K562 (cell line): Measurements from ENCODE around the gene NTM. TPM values are rescaled to one million over a fixed set of nuclear protein-coding genes. Genes with fewer than 3 reads are reported as not detected.

ENCODE experiments used
- ATAC-seq: fragments of 200-7000 bp; cut with Tn5 transposase; 3 replicates; pipeline ENCODE4 v1.9.1; 2020; ENCODE audit warnings: moderate library complexity
- BruUV-seq: library from RNA; stranded (reverse); fragments of 400-500 nt; replicated peaks from 2 replicates; lab custom pipeline; 2021; lab: Mats Ljungman, UMichigan
- CTCF ChIA-PET: fragments of 300-600 bp; formaldehyde crosslinking; extraction: SDS; loops from one replicate; lab custom pipeline; 2021; ENCODE audit warnings: low intra/inter-chr PET ratio; lab: Yijun Ruan, JAX
- POLR2A ChIA-PET: fragments of 300-600, 350-650 bp; sonication (Branson Sonifier 250); formaldehyde crosslinking; extraction: SDS; loops from one replicate; lab custom pipeline; 2021; ENCODE audit warnings: antibody characterized with exemption, inconsistent platforms; lab: Yijun Ruan, JAX
- DNase-seq, 4 experiments: peaks; one replicate each; pipeline versions ENCODE4 v3.0.0 to v3.0.0-alpha.2; 2011 to 2018; ENCODE audit warnings: low spot score in 3 of 4, mixed read lengths in 3 of 4; ENCODE audit errors: extremely low read depth in 1 of 4
- FAIRE-seq: peaks from 2 replicates; lab custom pipeline; 2011; peaks lifted over from hg19 to GRCh38; lab: Jason Lieb, UNC
- H2AFZ ChIP-seq: 2 replicates; pipeline ENCODE4 v1.6.0; 2011; ENCODE audit warnings: low read depth, low read length, control low read depth, inconsistent platforms
- H3K27ac ChIP-seq: fragments of 200-600 bp; 3 replicates; pipeline ENCODE4 v1.8.0; 2011; ENCODE audit warnings: low read depth, mild to moderate bottlenecking, control low read depth, inconsistent platforms, low read length, moderate library complexity, mixed read lengths; ENCODE audit errors: extremely low read depth
- H3K27me3 ChIP-seq, 2 experiments: fragments of 300-600 bp in 1 of 2; 2 replicates in 1 of 2; 3 replicates in 1 of 2; pipeline versions ENCODE4 v1.6.0 to v1.8.0; 2011; ENCODE audit warnings: inconsistent platforms in 2 of 2, low read length in 2 of 2, mild to moderate bottlenecking in 1 of 2, mixed read lengths in 1 of 2, moderate library complexity in 1 of 2; ENCODE audit not compliant: control insufficient read depth in 2 of 2, insufficient read depth in 2 of 2
- H3K36me3 ChIP-seq: fragments of 300-600 bp; 3 replicates; pipeline ENCODE4 v1.8.0; 2011; ENCODE audit warnings: mild to moderate bottlenecking, low read length, inconsistent platforms; ENCODE audit not compliant: control insufficient read depth, insufficient read depth
- H3K4me1 ChIP-seq, 2 experiments: fragments of 200-600 bp in 1 of 2; replicated peaks in 1 of 2; 2 replicates in 1 of 2; 3 replicates in 1 of 2; pipeline versions ENCODE4 v1.5.1 to v1.8.0; 2011; ENCODE audit warnings: inconsistent platforms in 2 of 2, low read length in 2 of 2, mild to moderate bottlenecking in 1 of 2, mixed read lengths in 1 of 2, moderate library complexity in 1 of 2; ENCODE audit not compliant: control insufficient read depth in 2 of 2, insufficient read depth in 2 of 2
- H3K4me2 ChIP-seq: 2 replicates; pipeline ENCODE4 v1.6.1; 2011; ENCODE audit warnings: low read length, control low read depth, inconsistent platforms, mixed read lengths; ENCODE audit not compliant: insufficient read depth
- H3K4me3 ChIP-seq: fragments of 200-600 bp; sonication (generic), shearing (Covaris generic); 2 replicates; pipeline ENCODE4 v1.5.1; 2016; ENCODE audit warnings: control low read depth, inconsistent platforms
- H3K79me2 ChIP-seq: fragments of 200-600 bp; 3 replicates; pipeline ENCODE4 v1.8.0; 2011; ENCODE audit warnings: low read length, inconsistent platforms; ENCODE audit not compliant: control insufficient read depth, insufficient read depth
- H3K9ac ChIP-seq, 2 experiments: 2 replicates each; pipeline versions ENCODE4 v1.6.0 to v1.6.1; 2011; ENCODE audit warnings: low read depth in 2 of 2, low read length in 2 of 2, control low read depth in 1 of 2, inconsistent platforms in 1 of 2, mild to moderate bottlenecking in 1 of 2, mixed read lengths in 1 of 2; ENCODE audit not compliant: insufficient read depth in 1 of 2
- H3K9me1 ChIP-seq: one replicate; pipeline ENCODE4 v1.6.0; 2011; ENCODE audit warnings: inconsistent platforms, mild to moderate bottlenecking, low read length, moderate library complexity; ENCODE audit not compliant: control insufficient read depth, insufficient read depth
- H3K9me3 ChIP-seq: replicated peaks from 2 replicates; pipeline ENCODE4 v1.5.1; 2011; ENCODE audit warnings: low read depth, low read length, inconsistent platforms; ENCODE audit not compliant: control insufficient read depth, insufficient read depth
- H4K20me1 ChIP-seq: replicated peaks from 2 replicates; pipeline ENCODE4 v1.6.1; 2011; ENCODE audit warnings: low read length, inconsistent platforms, mixed read lengths; ENCODE audit not compliant: control insufficient read depth, insufficient read depth
- FOSL1 ChIP-seq: fragments of 200-800 bp; sonication (Bioruptor generic); conservative IDR thresholded peaks from 2 replicates; pipeline ENCODE4 v1.6.1; 2016; ENCODE audit warnings: missing genetic modification characterization, missing compliant biosample characterization
- KLF1 ChIP-seq: fragments of 450-650 bp; IDR thresholded peaks from 2 replicates; pipeline ENCODE4 v1.6.1; 2016; ENCODE audit warnings: missing genetic modification characterization, missing compliant biosample characterization
- KLF10 ChIP-seq: fragments of 250-450 bp; sonication (Bioruptor Pico); IDR thresholded peaks from 2 replicates; pipeline ENCODE4 v1.6.1; 2021; ENCODE audit warnings: matching md5 sums
- KLF6 ChIP-seq: fragments of 250-450 bp; sonication (Bioruptor Pico); IDR thresholded peaks from 2 replicates; pipeline ENCODE4 v1.4.0; 2020; ENCODE audit warnings: mild to moderate bottlenecking, moderate library complexity, borderline replicate concordance
- MBD2 ChIP-seq: sonication (generic); IDR thresholded peaks from 2 replicates; pipeline ENCODE4 v1.6.1; 2016; ENCODE audit warnings: low read depth, borderline replicate concordance
- MED1 ChIP-seq: sonication (generic); formaldehyde crosslinking; IDR thresholded peaks from 2 replicates; pipeline ENCODE4 v1.8.1; 2023; ENCODE audit warnings: missing genetic modification reagents, borderline replicate concordance
- PHB ChIP-seq: fragments of 250-450 bp; sonication (Bioruptor Pico); IDR thresholded peaks from 2 replicates; pipeline ENCODE4 v1.5.0; 2021
- PML ChIP-seq: IDR thresholded peaks from 2 replicates; pipeline ENCODE4 v1.6.1; 2012; ENCODE audit warnings: low read length, inconsistent platforms
- RCOR1 ChIP-seq, 2 experiments: IDR thresholded peaks; 2 replicates each; pipeline ENCODE4 v1.6.1; 2012; ENCODE audit warnings: low read depth in 2 of 2, low read length in 2 of 2, borderline replicate concordance in 1 of 2, improper control_type of control experiment in 1 of 2
- SMARCA5 ChIP-seq: fragments of 450-650 bp; IDR thresholded peaks from 2 replicates; pipeline ENCODE4 v1.6.1; 2016
- SRSF3 ChIP-seq: fragments of 200-400 bp; formaldehyde crosslinking; IDR thresholded peaks from 2 replicates; pipeline ENCODE4 v1.6.1; 2016; ENCODE audit warnings: mild to moderate bottlenecking, low read length, moderate library complexity; ENCODE audit not compliant: insufficient read depth
- STAG1 ChIP-seq: sonication (generic); formaldehyde crosslinking; IDR thresholded peaks from 2 replicates; pipeline ENCODE4 v1.5.0; 2020; ENCODE audit warnings: missing genetic modification reagents, borderline replicate concordance
- TGIF2 ChIP-seq: sonication (generic); formaldehyde crosslinking; IDR thresholded peaks from 2 replicates; pipeline ENCODE4 v1.8.1; 2022; ENCODE audit warnings: mild to moderate bottlenecking, missing genetic modification reagents, moderate library complexity
- YBX1 ChIP-seq: fragments of 450-650 bp; IDR thresholded peaks from 2 replicates; pipeline ENCODE4 v1.7.1; 2016; ENCODE audit warnings: mild to moderate bottlenecking
- ZBTB9 ChIP-seq: fragments of 450-650 bp; formaldehyde crosslinking; IDR thresholded peaks from 2 replicates; pipeline ENCODE4 v1.4.0; 2020; ENCODE audit warnings: mild to moderate bottlenecking, moderate library complexity
- ZNF274 ChIP-seq: IDR thresholded peaks from 2 replicates; pipeline ENCODE4 v1.6.1; 2011; ENCODE audit warnings: low read depth, mild to moderate bottlenecking, low read length, moderate library complexity, borderline replicate concordance
- ZNF311 ChIP-seq: fragments of 250-450 bp; sonication (Bioruptor Pico); IDR thresholded peaks from 2 replicates; pipeline ENCODE4 v1.4.0; 2020; ENCODE audit warnings: mild to moderate bottlenecking, moderate library complexity
- ZNF384 ChIP-seq: IDR thresholded peaks from 2 replicates; pipeline ENCODE4 v1.6.1; 2012; ENCODE audit warnings: low read depth, low read length, improper control_type of control experiment
- ZNF444 ChIP-seq: fragments of 250-450 bp; sonication (Bioruptor Pico); IDR thresholded peaks from 2 replicates; pipeline ENCODE4 v1.4.0; 2020; ENCODE audit warnings: mild to moderate bottlenecking, moderate library complexity
- ZNF586 ChIP-seq: fragments of 450-650 bp; formaldehyde crosslinking; conservative IDR thresholded peaks from 2 replicates; pipeline ENCODE4 v1.4.0; 2020; ENCODE audit warnings: mild to moderate bottlenecking, moderate library complexity
- WGBS: fragments of 100-300 bp; shearing (Covaris generic); methylation state at CpG from one replicate; pipeline ENCODE4 v1.1.6; 2016; ENCODE audit warnings: low coverage, mixed read lengths; ENCODE audit not compliant: insufficient coverage; ENCODE audit errors: missing lambda C conversion rate; 5-methylcytosine and 5-hydroxymethylcytosine counted together
- in situ Hi-C: fragments of 300-500 bp; cut with MboI; formaldehyde crosslinking; loops from 4 replicates; pipeline ENCODE4 v1.15.0; 2018; ENCODE audit warnings: inconsistent platforms, mixed read lengths
- intact Hi-C: fragments of 100-400 bp; cut with micrococcal nuclease; formaldehyde crosslinking; loops from 2 replicates; pipeline ENCODE4 v1.14.2; 2022
- polyA plus RNA-seq, 8 experiments: library from polyadenylated mRNA; depleted of rRNA in 4 of 8; stranded (reverse) in 5 of 8; unstranded in 3 of 8; fragments of >200 nt; fragmentation: Nextera tagmentation in 2 of 8; fragmentation: Illumina TruSeq in 1 of 8; extraction: Ambion mirVana in 2 of 8; extraction: Trizol in 1 of 8; gene quantifications; 2 replicates each; pipeline versions ENCODE4 v1.2.1 to v1.2.3, GENCODE V29; 2011 to 2014; ENCODE audit warnings: inconsistent platforms in 1 of 8, missing spikeins in 1 of 8
- total RNA-seq, 7 experiments: library from RNA; depleted of rRNA in 6 of 7; stranded (reverse); fragments of >200 nt in 6 of 7; fragmentation: Illumina TruSeq in 2 of 7; extraction: Trizol in 2 of 7; gene quantifications; 2 replicates each; pipeline versions ENCODE4 v1.2.1 to v1.2.3, GENCODE V29; 2011 to 2021; ENCODE audit warnings: low replicate concordance in 1 of 7

NTM gene
- total and polyA plus RNA-seq, 9 of the 15 experiments (the other 6 are each of a cell fraction or from before 2014, with no cell fraction given), result not detected

- no peaks in the 10 kb centered on the region for H3K27me3 ChIP-seq
- H3K9ac ChIP-seq, result no peak overlapping the region
- CTCF ChIA-PET, result no interaction called here
- H3K79me2 ChIP-seq, result no peaks in the 10 kb centered on the region
- POLR2A ChIA-PET, result no interaction called here
- no peak for DNase-seq
- no peak for ATAC-seq
- 2% methylated on average over 4 of the region's 4 CpGs for WGBS
- in situ Hi-C loops, result no loop called here
- H3K4me2 ChIP-seq, result no peak overlapping the region
- no peaks in the 10 kb centered on the region for H3K36me3 ChIP-seq
- H3K9me1 ChIP-seq, result no peaks in the 10 kb centered on the region
- H3K4me3 ChIP-seq, result no peak overlapping the region
- no peaks in the 10 kb centered on the region for H3K4me1 ChIP-seq
- no peaks in the 10 kb centered on the region for H4K20me1 ChIP-seq
- FAIRE-seq, result no peak
- H2AFZ ChIP-seq, result no peak overlapping the region
- H3K9me3 ChIP-seq, result 0 out of 2 replicates have a peak, but pooled peaks cover 1% of the 10 kb centered on the region
- no peak overlapping the region for H3K27ac ChIP-seq
- no peak for TF ChIP-seq YBX1
- no peak for TF ChIP-seq ZNF586 (CRISPR knock-in tag)
- no peak for TF ChIP-seq KLF6 (CRISPR knock-in tag)
- TF ChIP-seq KLF1 (tag), result no peak
- no peak for TF ChIP-seq PHB (CRISPR knock-in tag)
- TF ChIP-seq SRSF3, result no peak
- TF ChIP-seq ZNF311, result no peak
- no peak for TF ChIP-seq TGIF2 (CRISPR knock-in tag)
- no peak for TF ChIP-seq STAG1
- TF ChIP-seq ZNF274, result no peak
- TF ChIP-seq PML, result no peak
- no peak for TF ChIP-seq ZBTB9 (CRISPR knock-in tag)
- TF ChIP-seq KLF10 (CRISPR knock-in tag), result no peak
- TF ChIP-seq ZNF444 (CRISPR knock-in tag), result no peak
- no peak for TF ChIP-seq MBD2
- no peak for TF ChIP-seq RCOR1 (IDR thresholded peaks at IDR 0.05; ENCODE audit: borderline replicate concordance in 1 of 2, low read depth in 2 of 2, low read length in 2 of 2)
- no peak for TF ChIP-seq ZNF384
- no peak for TF ChIP-seq SMARCA5
- no peak for TF ChIP-seq MED1
- TF ChIP-seq FOSL1 (tag), result no peak
- intact Hi-C loops, result no loop called here
- no TSS peak for BruUV-seq
These were observed 817.0 kb downstream of the NTM start for GRCh38 chr11:132187386-132187785.
